HG02571 (cell line): ENCODE results near the gene HOXB6.

ENCODE experiments used
- ATAC-seq: cut with Tn5 transposase; IDR thresholded peaks from one replicate; pipeline ENCODE4 v1.9.1; 2021; ENCODE audit warnings: mild to moderate bottlenecking, moderate library complexity; ENCODE audit not compliant: unreplicated experiment

The HOXB6 gene

GRCh38 chr17:48556229-48556575 is 48.6 kb downstream of the HOXB6 start:
- ATAC-seq: no peak

- ATAC-seq: no peak
These were observed 49.2 kb downstream of the HOXB6 start for GRCh38 chr17:48555258-48556228.

- no peak for ATAC-seq
These were observed 50.2 kb downstream of the HOXB6 start for GRCh38 chr17:48554412-48555257.

GRCh38 chr17:48553826-48554225 is 51.0 kb downstream of the HOXB6 start:
- no peak for ATAC-seq

- no peak for ATAC-seq
These were observed 51.6 kb downstream of the HOXB6 start for GRCh38 chr17:48553190-48553547.

GRCh38 chr17:48552466-48553189 is 52.2 kb downstream of the HOXB6 start:
- ATAC-seq: no peak

GRCh38 chr17:48551596-48552465 is 53.0 kb downstream of the HOXB6 start:
- ATAC-seq: no peak

GRCh38 chr17:48551214-48551555 is 53.6 kb downstream of the HOXB6 start:
- no peak for ATAC-seq

- ATAC-seq: no peak
These were observed 54.1 kb downstream of the HOXB6 start for GRCh38 chr17:48550502-48551213.

- ATAC-seq: no peak
These were observed 54.8 kb downstream of the HOXB6 start for GRCh38 chr17:48549914-48550501.

- no peak for ATAC-seq
These were observed 55.5 kb downstream of the HOXB6 start for GRCh38 chr17:48549281-48549630.

- ATAC-seq: no peak
These were observed 56.1 kb downstream of the HOXB6 start for GRCh38 chr17:48548523-48549280.

GRCh38 chr17:48547808-48548522 is 56.8 kb downstream of the HOXB6 start:
- ATAC-seq: no peak

- ATAC-seq: no peak
These were observed 57.6 kb downstream of the HOXB6 start for GRCh38 chr17:48546924-48547807.

- ATAC-seq: no peak
These were observed 58.5 kb downstream of the HOXB6 start for GRCh38 chr17:48546137-48546923.
